Upper lobe of left lung (tissue), 6 donors: Measurements from ENCODE around the gene GPR137. TPM values are rescaled to one million over a fixed set of nuclear protein-coding genes. Genes with fewer than 3 reads are reported as not detected.

Experiments used
- ATAC-seq, 2 donors: fragments of 200-7000 bp; cut with Tn5 transposase; one replicate each; pipeline ENCODE4 v1.9.1; 2022; ENCODE audit warnings: mild to moderate bottlenecking in 2 of 2, moderate library complexity in 2 of 2; ENCODE audit not compliant: low FRiP score in 2 of 2
- DNase-seq, 2 donors: peaks; one replicate each; pipeline ENCODE4 v3.0.0-alpha.2; 2019 to 2020
- H3K27ac ChIP-seq, 4 donors: fragments of 200-600 bp; sonication (generic); one replicate each; pipeline ENCODE4 v1.5.1; 2016 to 2019
- H3K27me3 ChIP-seq, 4 donors: fragments of 200-600 bp; sonication (generic); one replicate each; pipeline ENCODE4 v1.5.1; 2017 to 2019
- H3K36me3 ChIP-seq, 4 donors: fragments of 200-600 bp; sonication (generic); one replicate each; pipeline ENCODE4 v1.5.1; 2016 to 2019
- H3K4me1 ChIP-seq, 4 donors: fragments of 200-600 bp; sonication (generic); one replicate each; pipeline ENCODE4 v1.5.1; 2018 to 2019
- H3K4me3 ChIP-seq, 4 donors: fragments of 200-600 bp; sonication (generic); one replicate each; pipeline ENCODE4 v1.5.1; 2017 to 2019; ENCODE audit warnings: mild to moderate bottlenecking in 2 of 4, moderate library complexity in 1 of 4
- H3K9me3 ChIP-seq, 4 donors: fragments of 200-600 bp; sonication (generic); one replicate each; pipeline ENCODE4 v1.5.1; 2018 to 2019
- EP300 ChIP-seq, 4 donors: sonication (generic); formaldehyde crosslinking; IDR thresholded peaks; one replicate each; pipeline ENCODE4 v1.5.1; 2017; ENCODE audit warnings: antibody characterized with exemption in 4 of 4, control low read depth in 2 of 4
- POLR2A ChIP-seq, 4 donors: fragments of 450-650 bp; IDR thresholded peaks; one replicate each; pipeline ENCODE4 v1.5.1; 2016 to 2017; ENCODE audit warnings: antibody characterized with exemption in 4 of 4, mild to moderate bottlenecking in 2 of 4
- POLR2AphosphoS5 ChIP-seq, 2 donors: sonication (generic); formaldehyde crosslinking; IDR thresholded peaks; one replicate each; pipeline ENCODE4 v1.5.1; 2017; ENCODE audit warnings: antibody characterized with exemption in 2 of 2
- WGBS, 2 donors: methylation state at CpG; one replicate each; pipeline ENCODE4 v1.1.5; 2017 to 2018; 5-methylcytosine and 5-hydroxymethylcytosine counted together
- total RNA-seq, 6 donors: library from RNA; depleted of rRNA in 4 of 6; stranded (reverse); fragments of >200 nt in 4 of 6; gene quantifications; one replicate each; pipeline versions ENCODE4 v1.1.0 to v1.2.1, GENCODE V29; 2016 to 2021
- TF ChIP-seq, protein P1 (sequence below), 6 experiments: fragments of 450-650 bp in 4 of 6; fragments of 200-600 bp in 2 of 6; sonication (generic) in 2 of 6; IDR thresholded peaks; one replicate each; pipeline ENCODE4 v1.5.1; 2016 to 2019; ENCODE audit warnings: antibody characterized with exemption in 6 of 6
- donor health status: DM: no; HTN: no; CAD: no; lungs with moderate emphysema.
- donor health status: DM: no; HTN: yes; CAD: no; lungs with severe emphysema.

The GPR137 gene
- total RNA-seq, 6 donors from 2014 or later: 7.3 to 48.1 (median 27.0) TPM

DNA sequence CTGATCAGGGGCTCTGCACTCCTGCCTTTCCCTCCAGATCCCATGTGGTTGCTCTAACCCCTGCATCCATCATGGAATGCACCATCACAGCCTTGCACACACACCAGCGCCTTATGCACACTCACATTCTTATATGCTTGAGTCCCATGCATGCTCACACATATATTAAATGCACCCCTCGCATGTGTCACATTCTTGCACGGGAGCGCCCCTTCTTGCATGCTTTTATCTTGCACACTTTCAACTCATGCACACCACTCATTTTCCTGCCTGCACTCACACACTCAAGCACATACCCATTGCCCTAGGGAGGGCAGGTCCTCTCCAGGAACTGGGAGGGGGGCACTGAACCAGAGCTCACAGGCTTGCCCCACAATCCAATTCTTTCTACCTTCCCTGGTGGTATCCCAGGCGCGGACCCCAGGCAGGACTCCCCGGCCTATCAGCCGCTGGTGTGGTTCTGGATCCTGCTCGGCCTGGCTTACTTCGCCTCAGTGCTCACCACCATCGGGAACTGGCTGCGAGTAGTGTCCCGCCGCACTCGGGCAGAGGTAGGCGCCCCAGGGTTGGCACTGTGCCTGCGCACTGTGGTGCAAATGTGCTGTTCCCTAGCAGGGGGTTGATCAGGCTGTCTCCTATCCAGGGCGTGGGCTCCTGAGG is 12.2 kb downstream of the GPR137 start:
- 32 to 54% methylated on average over 9 to 14 of the region's 18 CpGs for WGBS, 2 donors
- H3K4me3 ChIP-seq: no peak overlapping the region
- no peaks in the 10 kb centered on the region for H3K9me3 ChIP-seq
- TF ChIP-seq POLR2AphosphoS5 (IDR thresholded peaks at IDR 0.05) (no peak), POLR2A (IDR thresholded peaks at IDR 0.05) (no peak), EP300 (IDR thresholded peaks at IDR 0.05) (no peak)
- TF ChIP-seq, protein P1, sequence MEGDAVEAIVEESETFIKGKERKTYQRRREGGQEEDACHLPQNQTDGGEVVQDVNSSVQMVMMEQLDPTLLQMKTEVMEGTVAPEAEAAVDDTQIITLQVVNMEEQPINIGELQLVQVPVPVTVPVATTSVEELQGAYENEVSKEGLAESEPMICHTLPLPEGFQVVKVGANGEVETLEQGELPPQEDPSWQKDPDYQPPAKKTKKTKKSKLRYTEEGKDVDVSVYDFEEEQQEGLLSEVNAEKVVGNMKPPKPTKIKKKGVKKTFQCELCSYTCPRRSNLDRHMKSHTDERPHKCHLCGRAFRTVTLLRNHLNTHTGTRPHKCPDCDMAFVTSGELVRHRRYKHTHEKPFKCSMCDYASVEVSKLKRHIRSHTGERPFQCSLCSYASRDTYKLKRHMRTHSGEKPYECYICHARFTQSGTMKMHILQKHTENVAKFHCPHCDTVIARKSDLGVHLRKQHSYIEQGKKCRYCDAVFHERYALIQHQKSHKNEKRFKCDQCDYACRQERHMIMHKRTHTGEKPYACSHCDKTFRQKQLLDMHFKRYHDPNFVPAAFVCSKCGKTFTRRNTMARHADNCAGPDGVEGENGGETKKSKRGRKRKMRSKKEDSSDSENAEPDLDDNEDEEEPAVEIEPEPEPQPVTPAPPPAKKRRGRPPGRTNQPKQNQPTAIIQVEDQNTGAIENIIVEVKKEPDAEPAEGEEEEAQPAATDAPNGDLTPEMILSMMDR (IDR thresholded peaks at IDR 0.05): no peak
- H3K4me1 ChIP-seq: peaks cover 23 to 32% (median 27%) of the 10 kb centered on the region in 4 donors
- no peak for ATAC-seq
- peaks cover 0 to 52% (median 33%) of the 10 kb centered on the region in 4 donors for H3K27me3 ChIP-seq
- no peak overlapping the region for H3K27ac ChIP-seq
- DNase-seq: no peak
- no peaks in the 10 kb centered on the region for H3K36me3 ChIP-seq

DNA sequence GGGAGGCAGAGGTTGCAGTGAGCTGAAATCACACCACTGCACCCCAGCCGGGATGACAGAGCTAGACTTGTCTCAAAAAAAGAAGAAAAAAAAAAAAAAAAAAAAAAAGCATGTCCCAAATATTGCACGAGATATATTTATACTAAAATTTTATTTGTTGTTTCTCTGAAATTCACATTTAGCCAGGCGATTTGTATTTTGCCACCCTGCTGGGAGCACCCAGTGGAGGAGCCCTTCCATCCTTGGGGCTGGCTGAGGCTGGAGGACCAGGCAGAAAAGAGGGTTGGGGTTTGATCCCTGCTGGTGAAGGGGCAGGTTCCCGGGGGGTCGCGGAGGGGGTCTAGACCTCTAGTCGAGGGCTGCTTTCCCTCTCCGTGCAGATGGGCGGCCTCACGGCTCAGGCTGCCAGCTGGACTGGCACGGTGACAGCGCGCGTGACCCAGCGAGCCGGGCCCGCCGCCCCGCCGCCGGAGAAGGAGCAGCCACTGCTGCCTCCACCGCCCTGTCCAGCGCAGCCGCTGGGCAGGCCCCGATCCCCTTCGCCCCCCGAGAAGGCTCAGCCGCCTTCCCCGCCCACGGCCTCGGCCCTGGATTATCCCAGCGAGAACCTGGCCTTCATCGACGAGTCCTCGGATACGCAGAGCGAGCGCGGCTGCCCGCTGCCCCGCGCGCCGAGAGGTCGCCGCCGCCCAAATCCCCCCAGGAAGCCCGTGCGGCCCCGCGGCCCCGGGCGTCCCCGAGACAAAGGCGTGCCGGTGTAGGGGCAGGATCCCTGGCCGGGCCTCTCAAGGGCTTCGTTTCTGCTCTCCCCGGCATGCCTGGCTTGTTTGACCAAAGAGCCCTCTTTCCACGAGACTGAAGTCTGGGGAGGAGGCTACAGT is 13.6 kb downstream of the GPR137 start:
- TF ChIP-seq POLR2AphosphoS5 (IDR thresholded peaks at IDR 0.05) (peak in 1 of 2 donors; percentile 18), EP300 (IDR thresholded peaks at IDR 0.05) (no peak), POLR2A (IDR thresholded peaks at IDR 0.05) (peak in 1 of 4 donors; percentile 30)
- TF ChIP-seq, protein P1 (IDR thresholded peaks at IDR 0.05): no peak
- no peaks in the 10 kb centered on the region for H3K9me3 ChIP-seq
- H3K4me1 ChIP-seq: peaks cover 27 to 39% (median 32%) of the 10 kb centered on the region in 4 donors
- H3K27me3 ChIP-seq: peaks cover 0 to 42% (median 28%) of the 10 kb centered on the region in 4 donors
- ATAC-seq: peak in 1 of 2 donors; percentile 55
- peak overlapping the region in 2 of 4 donors; percentile 14 to 45 for H3K27ac ChIP-seq
- H3K36me3 ChIP-seq: no peaks in the 10 kb centered on the region
- DNase-seq: peak; percentile 58 to 94
- peak overlapping the region; percentile 15 to 53 (median 44) for H3K4me3 ChIP-seq
- WGBS, 2 donors: 6 to 11% methylated on average over 17 to 43 of the region's 60 CpGs

DNA sequence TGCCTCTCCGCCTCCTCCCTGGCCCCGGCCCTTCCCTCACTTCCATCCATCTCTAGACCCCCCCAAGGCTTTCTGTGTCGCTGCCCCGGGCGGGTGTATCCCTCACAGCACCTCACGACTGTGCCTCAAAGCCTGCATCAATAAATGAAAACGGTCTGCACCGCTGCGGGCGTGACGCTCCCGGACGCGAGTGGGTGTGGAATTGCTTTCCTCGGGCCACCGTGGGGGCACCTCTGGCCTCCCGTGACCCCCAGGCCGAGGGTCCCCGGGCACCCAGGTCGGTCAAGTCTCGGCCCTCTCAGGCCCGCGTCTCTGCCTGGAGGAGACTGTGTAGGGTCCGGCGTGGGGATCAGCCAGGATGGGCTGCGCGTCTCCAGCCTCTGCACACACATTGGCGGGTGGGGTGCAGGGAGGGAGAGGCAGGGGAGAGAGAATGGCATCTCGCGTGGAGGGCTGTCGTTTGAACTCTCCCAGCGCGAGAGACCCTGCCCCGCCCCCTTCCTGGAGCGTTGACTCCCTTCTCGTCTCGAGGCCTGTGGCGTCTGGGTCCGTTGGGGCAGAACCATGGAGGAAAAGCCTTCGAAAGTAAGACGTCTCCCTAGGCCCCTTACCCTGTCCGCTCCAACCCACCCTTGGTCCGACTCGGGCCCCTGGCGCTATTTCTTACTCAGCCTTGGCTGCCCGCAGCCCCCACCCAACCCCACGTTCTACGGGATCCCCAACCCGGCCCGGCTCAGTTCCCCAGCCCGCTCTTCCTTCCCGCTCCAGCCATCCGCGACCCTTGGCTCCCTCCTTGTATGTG is 14.4 kb downstream of the GPR137 start, which contains the start of gene CATSPERZ:
Gene CATSPERZ (plus strand): TSS at position 512 of the 802 bp plus-strand sequence. CDS start 53 bp downstream, at position 565.
- DNase-seq (no peak), ATAC-seq (peak in 1 of 2 donors; percentile 1)
- Histone ChIP-seq H3K4me3 (peak within 1 kb of the TSS; percentile 15 to 53 (median 44)), H3K36me3 (no peaks in the 10 kb centered on the region), H3K4me1 (peaks cover 30 to 39% (median 35%) of the 10 kb centered on the region in 4 donors), H3K27ac (peak within 1 kb of the TSS in 2 of 4 donors; percentile 14 to 45), H3K9me3 (no peaks in the 10 kb centered on the region), H3K27me3 (peaks cover 0 to 42% (median 27%) of the 10 kb centered on the region in 4 donors)
- 0 to 6% methylated on average over 20 to 41 of the region's 54 CpGs for WGBS, 2 donors
- TF ChIP-seq EP300 (IDR thresholded peaks at IDR 0.05): no peak

DNA sequence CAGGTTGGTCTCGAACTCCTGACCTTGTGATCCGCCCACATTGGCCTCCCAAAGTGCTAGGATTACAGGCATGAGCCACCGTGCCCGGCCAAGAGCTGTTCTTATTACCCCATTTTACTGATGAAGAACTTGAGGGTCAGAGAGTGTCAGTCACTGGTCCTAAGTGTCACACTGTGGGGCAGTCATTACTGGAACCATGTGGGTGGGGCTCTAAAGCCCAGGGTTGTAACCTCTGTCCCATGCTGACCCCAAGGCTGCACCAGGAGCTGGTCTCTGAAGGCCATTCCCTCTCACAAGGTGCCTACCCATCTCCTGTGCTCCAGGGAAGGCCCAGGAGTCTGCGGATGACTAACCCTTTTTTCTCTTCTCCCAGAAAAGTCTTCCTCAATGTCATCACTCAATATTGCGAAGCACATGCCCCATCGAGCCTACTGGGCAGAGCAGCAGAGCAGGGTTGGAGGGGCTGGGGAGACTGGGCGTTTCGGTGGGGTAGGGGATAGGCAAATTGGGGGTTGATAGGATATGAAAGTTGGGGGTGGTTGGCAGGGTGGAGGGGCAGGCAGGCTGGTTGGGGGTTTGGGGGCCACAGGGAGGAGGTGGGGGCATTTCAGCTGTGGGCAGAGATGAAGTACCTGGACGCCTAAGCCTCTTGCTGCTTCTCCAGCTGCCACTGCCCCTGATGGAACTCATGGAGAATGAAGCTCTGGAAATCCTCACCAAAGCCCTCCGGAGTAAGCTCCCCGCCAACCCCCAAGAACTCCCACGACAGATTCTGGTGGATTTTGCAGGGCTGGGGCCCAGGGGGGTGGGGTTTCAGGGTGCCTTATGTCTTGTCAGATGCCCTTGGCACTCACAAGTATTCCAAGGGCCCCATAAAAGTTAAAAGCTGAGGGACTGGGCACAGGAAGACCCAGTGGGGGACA is 17.7 kb downstream of the GPR137 start:
- DNase-seq (no peak), ATAC-seq (no peak)
- WGBS, 2 donors: 77 to 83% methylated on average over 9 to 13 of the region's 13 CpGs
- no peak overlapping the region for H3K4me3 ChIP-seq
- H3K9me3 ChIP-seq: no peaks in the 10 kb centered on the region
- peaks cover 37 to 53% (median 49%) of the 10 kb centered on the region in 4 donors for H3K4me1 ChIP-seq
- peak overlapping the region in 2 of 4 donors; percentile 91 to 97 for H3K27ac ChIP-seq
- TF ChIP-seq POLR2AphosphoS5 (IDR thresholded peaks at IDR 0.05): no peak
- TF ChIP-seq, protein P1 (IDR thresholded peaks at IDR 0.05): no peak
- TF ChIP-seq EP300 (IDR thresholded peaks at IDR 0.05): no peak
- TF ChIP-seq POLR2A (IDR thresholded peaks at IDR 0.05): no peak
- peaks cover 0 to 9% (median 0%) of the 10 kb centered on the region in 4 donors for H3K36me3 ChIP-seq
- peaks cover 0 to 21% (median 12%) of the 10 kb centered on the region in 4 donors for H3K27me3 ChIP-seq
